Measurements from ENCODE around the gene KLKB1. TPM values are rescaled to one million over a fixed set of nuclear protein-coding genes. Genes with fewer than 3 reads are reported as not detected.
"Not testable (repeated sequence)": the region's sequence is repeated elsewhere in the genome, so short reads cannot be mapped to it uniquely, and the experiment has no call there.

KLKB1 gene
- total RNA-seq, 2 donors from 2014 or later: 1.6 to 2.6 TPM

- TF ChIP-seq, protein P1, sequence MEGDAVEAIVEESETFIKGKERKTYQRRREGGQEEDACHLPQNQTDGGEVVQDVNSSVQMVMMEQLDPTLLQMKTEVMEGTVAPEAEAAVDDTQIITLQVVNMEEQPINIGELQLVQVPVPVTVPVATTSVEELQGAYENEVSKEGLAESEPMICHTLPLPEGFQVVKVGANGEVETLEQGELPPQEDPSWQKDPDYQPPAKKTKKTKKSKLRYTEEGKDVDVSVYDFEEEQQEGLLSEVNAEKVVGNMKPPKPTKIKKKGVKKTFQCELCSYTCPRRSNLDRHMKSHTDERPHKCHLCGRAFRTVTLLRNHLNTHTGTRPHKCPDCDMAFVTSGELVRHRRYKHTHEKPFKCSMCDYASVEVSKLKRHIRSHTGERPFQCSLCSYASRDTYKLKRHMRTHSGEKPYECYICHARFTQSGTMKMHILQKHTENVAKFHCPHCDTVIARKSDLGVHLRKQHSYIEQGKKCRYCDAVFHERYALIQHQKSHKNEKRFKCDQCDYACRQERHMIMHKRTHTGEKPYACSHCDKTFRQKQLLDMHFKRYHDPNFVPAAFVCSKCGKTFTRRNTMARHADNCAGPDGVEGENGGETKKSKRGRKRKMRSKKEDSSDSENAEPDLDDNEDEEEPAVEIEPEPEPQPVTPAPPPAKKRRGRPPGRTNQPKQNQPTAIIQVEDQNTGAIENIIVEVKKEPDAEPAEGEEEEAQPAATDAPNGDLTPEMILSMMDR (IDR thresholded peaks at IDR 0.05): no peak
- ATAC-seq (ENCODE audit: insufficient number of reproducible peaks, low FRiP score, low read depth): no peak
- DNase-seq (ENCODE audit: low spot score): no peak
- H3K4me1 ChIP-seq (ENCODE audit: control insufficient read depth in 1 of 2, low read depth in 2 of 2): no peaks in the 10 kb centered on the region
- no peaks in the 10 kb centered on the region for H3K9me3 ChIP-seq
- no peaks in the 10 kb centered on the region for H3K36me3 ChIP-seq
- H3K27me3 ChIP-seq (replicated peaks; ENCODE audit: insufficient read depth): no peaks in the 10 kb centered on the region
- H3K27ac ChIP-seq: no peak overlapping the region
- no peak overlapping the region for H3K4me3 ChIP-seq
Measured at GRCh38 chr4:186236126-186236525, 8.8 kb downstream of the KLKB1 start.

DNA sequence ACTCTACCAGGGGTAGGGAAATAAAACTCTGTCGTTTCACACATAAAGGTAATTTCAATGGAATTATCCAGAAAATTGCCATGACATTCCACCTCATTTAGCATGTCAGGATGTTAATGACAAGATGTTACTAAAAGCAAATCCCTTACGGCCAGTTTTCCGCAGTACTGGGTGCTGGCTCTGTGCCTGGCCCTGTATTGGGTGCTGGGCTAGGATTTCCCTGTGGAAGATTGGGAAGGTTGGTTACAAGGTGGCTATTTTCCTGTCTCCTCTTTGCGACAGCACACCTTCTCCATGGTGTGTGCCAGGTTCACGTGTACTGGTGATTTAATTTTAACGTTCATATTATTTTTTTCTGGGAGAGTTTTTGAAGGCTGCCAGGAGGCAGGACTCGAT is 13.1 kb downstream of the KLKB1 start:
- TF ChIP-seq, protein P1 (IDR thresholded peaks at IDR 0.05): no peak
- Histone ChIP-seq H3K4me1 (ENCODE audit: control insufficient read depth in 1 of 2, low read depth in 2 of 2) (no peaks in the 10 kb centered on the region), H3K4me3 (no peak overlapping the region), H3K27ac (no peak overlapping the region), H3K27me3 (replicated peaks; ENCODE audit: insufficient read depth) (no peaks in the 10 kb centered on the region), H3K36me3 (no peaks in the 10 kb centered on the region), H3K9me3 (no peaks in the 10 kb centered on the region)
- DNase-seq (ENCODE audit: low spot score) (no peak), ATAC-seq (ENCODE audit: insufficient number of reproducible peaks, low FRiP score, low read depth) (no peak)

- Histone ChIP-seq H3K27ac (no peak overlapping the region), H3K27me3 (replicated peaks; ENCODE audit: insufficient read depth) (no peaks in the 10 kb centered on the region), H3K4me1 (ENCODE audit: control insufficient read depth in 1 of 2, low read depth in 2 of 2) (no peaks in the 10 kb centered on the region), H3K36me3 (no peaks in the 10 kb centered on the region), H3K4me3 (no peak overlapping the region), H3K9me3 (no peaks in the 10 kb centered on the region)
- ATAC-seq (ENCODE audit: insufficient number of reproducible peaks, low FRiP score, low read depth): no peak
- TF ChIP-seq, protein P1 (IDR thresholded peaks at IDR 0.05): no peak
- no peak for DNase-seq (ENCODE audit: low spot score)
Measured at GRCh38 chr4:186240848-186241491, 13.7 kb downstream of the KLKB1 start.

GRCh38 chr4:186241616-186242015 is 14.3 kb downstream of the KLKB1 start:
- Histone ChIP-seq H3K27me3 (replicated peaks; ENCODE audit: insufficient read depth) (no peaks in the 10 kb centered on the region), H3K4me1 (ENCODE audit: control insufficient read depth in 1 of 2, low read depth in 2 of 2) (no peaks in the 10 kb centered on the region), H3K4me3 (no peak overlapping the region), H3K9me3 (no peaks in the 10 kb centered on the region), H3K27ac (no peak overlapping the region), H3K36me3 (no peaks in the 10 kb centered on the region)
- ATAC-seq (ENCODE audit: insufficient number of reproducible peaks, low FRiP score, low read depth) (no peak), DNase-seq (ENCODE audit: low spot score) (no peak)
- TF ChIP-seq, protein P1 (IDR thresholded peaks at IDR 0.05): no peak

- DNase-seq (ENCODE audit: low spot score); ATAC-seq (ENCODE audit: insufficient number of reproducible peaks, low FRiP score, low read depth); H3K9me3 ChIP-seq; H3K27me3 ChIP-seq (replicated peaks; ENCODE audit: insufficient read depth); H3K36me3 ChIP-seq; H3K27ac ChIP-seq; H3K4me3 ChIP-seq; H3K4me1 ChIP-seq (ENCODE audit: control insufficient read depth in 1 of 2, low read depth in 2 of 2): not testable (repeated sequence)
Measured at GRCh38 chr4:186242031-186242430, 14.7 kb downstream of the KLKB1 start.

GRCh38 chr4:186243331-186243730 is 16.0 kb downstream of the KLKB1 start:
- H3K27ac ChIP-seq: no peak overlapping the region
- no peaks in the 10 kb centered on the region for H3K4me1 ChIP-seq (ENCODE audit: control insufficient read depth in 1 of 2, low read depth in 2 of 2)
- no peak for DNase-seq (ENCODE audit: low spot score)
- TF ChIP-seq, protein P1 (IDR thresholded peaks at IDR 0.05): no peak
- no peak overlapping the region for H3K4me3 ChIP-seq
- no peaks in the 10 kb centered on the region for H3K36me3 ChIP-seq
- no peaks in the 10 kb centered on the region for H3K9me3 ChIP-seq
- ATAC-seq (ENCODE audit: insufficient number of reproducible peaks, low FRiP score, low read depth): no peak
- no peaks in the 10 kb centered on the region for H3K27me3 ChIP-seq (replicated peaks; ENCODE audit: insufficient read depth)

All from thoracic aorta (tissue), 2 donors.